NCI-H446 (cell line): ENCODE results near the gene GCKR.

Source experiments
- DNase-seq, 2 experiments: peaks; one replicate each; lab custom pipeline; 2025; lab: John Stamatoyannopoulos, UW

The GCKR gene

GRCh38 chr2:27572439-27572838 is 75.8 kb downstream of the GCKR start:
- DNase-seq, result no peak

- no peak for DNase-seq
Observed at GRCh38 chr2:27572998-27573429, 76.4 kb downstream of the GCKR start.
